Epithelial cell of proximal tubule (primary cell): ENCODE results near the gene FKBP7. TPM values are rescaled to one million over a fixed set of nuclear protein-coding genes. Genes with fewer than 3 reads are reported as not detected.

Experiments
- DNase-seq: peaks from one replicate; pipeline ENCODE4 v3.0.0-alpha.2; 2011; ENCODE audit warnings: low read depth
- H3K4me3 ChIP-seq: 2 replicates; pipeline ENCODE4 v1.5.1; 2011; ENCODE audit warnings: low read depth, mild to moderate bottlenecking, low read length
- total RNA-seq: library from RNA; depleted of rRNA; stranded (reverse); fragments of >200 nt; gene quantifications from 2 replicates; pipeline ENCODE4 v1.2.3, GENCODE V29; 2015
- TF ChIP-seq, protein P1 (sequence below): conservative IDR thresholded peaks from 2 replicates; pipeline ENCODE4 v1.5.1; 2012; ENCODE audit warnings: low read depth, mild to moderate bottlenecking, low read length

FKBP7 gene
- total RNA-seq, 1 donor from 2014 or later, result 9.5 TPM

GRCh38 chr2:178420463-178420999, 57.9 kb downstream of the FKBP7 start:
- DNase-seq, result no peak
- TF ChIP-seq, protein P1, sequence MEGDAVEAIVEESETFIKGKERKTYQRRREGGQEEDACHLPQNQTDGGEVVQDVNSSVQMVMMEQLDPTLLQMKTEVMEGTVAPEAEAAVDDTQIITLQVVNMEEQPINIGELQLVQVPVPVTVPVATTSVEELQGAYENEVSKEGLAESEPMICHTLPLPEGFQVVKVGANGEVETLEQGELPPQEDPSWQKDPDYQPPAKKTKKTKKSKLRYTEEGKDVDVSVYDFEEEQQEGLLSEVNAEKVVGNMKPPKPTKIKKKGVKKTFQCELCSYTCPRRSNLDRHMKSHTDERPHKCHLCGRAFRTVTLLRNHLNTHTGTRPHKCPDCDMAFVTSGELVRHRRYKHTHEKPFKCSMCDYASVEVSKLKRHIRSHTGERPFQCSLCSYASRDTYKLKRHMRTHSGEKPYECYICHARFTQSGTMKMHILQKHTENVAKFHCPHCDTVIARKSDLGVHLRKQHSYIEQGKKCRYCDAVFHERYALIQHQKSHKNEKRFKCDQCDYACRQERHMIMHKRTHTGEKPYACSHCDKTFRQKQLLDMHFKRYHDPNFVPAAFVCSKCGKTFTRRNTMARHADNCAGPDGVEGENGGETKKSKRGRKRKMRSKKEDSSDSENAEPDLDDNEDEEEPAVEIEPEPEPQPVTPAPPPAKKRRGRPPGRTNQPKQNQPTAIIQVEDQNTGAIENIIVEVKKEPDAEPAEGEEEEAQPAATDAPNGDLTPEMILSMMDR, result no peak
- no peak overlapping the region for H3K4me3 ChIP-seq

GRCh38 chr2:178419123-178419522, 59.3 kb downstream of the FKBP7 start:
- DNase-seq, result no peak
- TF ChIP-seq, protein P1, result peak; percentile 47

DNA sequence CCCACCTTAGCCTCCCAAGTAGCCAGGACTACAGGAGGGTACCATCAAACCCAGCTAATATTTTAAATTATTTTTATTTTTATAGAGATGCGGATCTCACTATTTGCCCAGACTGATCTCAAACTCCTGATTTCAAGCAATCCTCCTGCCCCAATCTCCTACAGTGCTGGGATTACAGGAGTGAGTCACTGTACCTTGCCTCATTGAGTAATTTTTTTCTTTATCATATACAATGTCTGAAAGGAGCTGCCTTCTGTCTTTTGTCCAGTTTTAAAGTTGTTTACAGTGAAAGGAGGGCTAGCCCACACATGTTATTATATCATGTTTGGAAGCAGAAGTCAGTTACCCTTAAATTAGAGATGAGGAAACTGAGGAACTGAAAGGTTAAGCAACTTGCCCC, 60.0 kb downstream of the FKBP7 start:
- DNase-seq, result no peak
- no peak overlapping the region for H3K4me3 ChIP-seq
- TF ChIP-seq, protein P1, result no peak

More at GRCh38 chr2:178419123-178419522, 59.3 kb downstream of the FKBP7 start:
- no peak overlapping the region for H3K4me3 ChIP-seq

GRCh38 chr2:178417916-178418315, 60.5 kb downstream of the FKBP7 start:
- no peak overlapping the region for H3K4me3 ChIP-seq
- DNase-seq, result no peak
- TF ChIP-seq, protein P1, result no peak

- H3K4me3 ChIP-seq, result no peak overlapping the region
Measured at GRCh38 chr2:178415979-178416378, 62.4 kb downstream of the FKBP7 start.

GRCh38 chr2:178414266-178415247, 63.8 kb downstream of the FKBP7 start:
- TF ChIP-seq, protein P1, result peak; percentile 99
- peak overlapping the region; percentile 72 for H3K4me3 ChIP-seq
- DNase-seq, result peak; percentile 69

More at GRCh38 chr2:178415979-178416378, 62.4 kb downstream of the FKBP7 start:
- no peak for DNase-seq
- TF ChIP-seq, protein P1, result no peak

Other genes with a start within 250 kb of the FKBP7 start
- 53.7 and 61.6 TPM in 2 replicates for gene PRKRA, start 27.4 kb downstream of the FKBP7 start, total RNA-seq
- gene PJVK, start 27.2 kb downstream of the FKBP7 start, total RNA-seq, result 0.58 and 0.65 TPM in 2 replicates
- gene PLEKHA3, start 1.9 kb upstream of the FKBP7 start, total RNA-seq, result 8.5 and 13.7 TPM in 2 replicates